Measurements from ENCODE around the gene WIF1.

- TF ChIP-seq TARDBP (IDR thresholded peaks at IDR 0.05) (no peak), FOXM1 (IDR thresholded peaks at IDR 0.05; ENCODE audit: borderline replicate concordance) (no peak), PKNOX1 (IDR thresholded peaks at IDR 0.05) (no peak), ZNF384 (IDR thresholded peaks at IDR 0.05) (no peak), L3MBTL2 (conservative IDR thresholded peaks at IDR 0.05) (no peak), SP1 (IDR thresholded peaks at IDR 0.05) (no peak), SUZ12 (IDR thresholded peaks at IDR 0.05) (no peak), FOXA1 (IDR thresholded peaks at IDR 0.05) (no peak), HDGF (IDR thresholded peaks at IDR 0.05; ENCODE audit: borderline replicate concordance) (no peak), LEF1 (IDR thresholded peaks at IDR 0.05; ENCODE audit: borderline replicate concordance) (no peak), FOXK2 (IDR thresholded peaks at IDR 0.05) (no peak), ELF4 (IDR thresholded peaks at IDR 0.05) (no peak), ARNT (IDR thresholded peaks at IDR 0.05) (no peak), NFRKB (IDR thresholded peaks at IDR 0.05) (no peak)
Observed at GRCh38 chr12:65069336-65069735, 51.8 kb downstream of the WIF1 start.

All from HEK293T (cell line).